Measurements from ENCODE around the gene C11orf98. TPM values are rescaled to one million over a fixed set of nuclear protein-coding genes. Genes with fewer than 3 reads are reported as not detected.
"Not testable (repeated sequence)": the region's sequence is repeated elsewhere in the genome, so short reads cannot be mapped to it uniquely, and the experiment has no call there.

Gene C11orf98
- total and polyA plus RNA-seq, 2 donors (not counting 1 experiment from before 2014, with no cell fraction given): 33.4 to 38.2 TPM

DNA sequence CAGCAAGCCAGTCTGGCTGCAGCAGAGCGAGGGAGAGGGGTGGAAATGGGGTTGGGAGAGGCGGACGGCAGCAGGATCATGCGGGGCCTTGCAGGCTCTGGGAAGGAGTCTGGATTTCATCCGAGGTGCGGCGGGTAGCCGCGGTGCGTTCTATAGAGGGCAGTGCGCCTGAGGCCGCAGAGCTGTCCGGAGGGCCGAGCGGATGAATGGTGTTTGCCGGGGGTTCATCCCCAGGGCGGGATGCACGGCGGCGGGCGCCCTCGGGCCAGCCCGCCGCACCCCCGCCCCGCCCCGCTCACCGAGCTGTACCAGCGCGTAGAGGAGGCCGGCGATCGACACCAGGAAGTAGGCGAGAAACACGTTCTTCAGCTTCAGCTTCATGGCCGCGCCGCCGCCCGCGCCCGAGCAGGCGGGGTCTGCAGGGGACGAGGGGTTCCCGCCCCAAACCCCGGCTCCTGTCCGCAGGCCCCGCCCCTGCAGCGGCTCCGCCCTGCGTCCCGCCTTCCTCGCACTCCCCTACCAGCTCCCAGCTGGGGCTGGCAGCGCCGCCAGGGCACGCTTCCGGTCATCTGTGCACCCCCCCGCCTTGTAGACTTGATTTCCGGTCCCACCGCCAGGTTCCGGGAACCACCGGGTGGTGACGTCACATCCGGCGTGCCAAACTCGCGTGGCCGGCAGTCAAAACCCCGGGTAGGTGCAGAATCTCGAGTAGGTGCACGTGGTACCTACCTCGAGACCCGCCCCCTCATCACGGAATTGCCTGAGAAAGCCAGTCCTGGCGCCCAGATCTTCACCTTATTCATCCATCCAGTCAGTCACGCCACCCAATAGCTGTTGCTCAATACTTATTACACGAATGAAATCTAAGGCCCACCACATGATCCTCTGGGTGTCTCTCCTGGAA, 43.2 kb downstream of the C11orf98 start, which contains the start of gene B3GAT3:
TSS of gene B3GAT3 (minus strand) at position 420 of the 904 bp plus-strand sequence. CDS start at position 381, 39 bp downstream.
- Histone ChIP-seq H3K9ac (ENCODE audit: insufficient read depth, low read length) (peak within 1 kb of the TSS; percentile 64), H3K4me2 (ENCODE audit: extremely low read depth, insufficient read depth, low read length) (peak within 1 kb of the TSS; percentile 98), H3K27ac (ENCODE audit: insufficient read depth, low read length) (peak within 1 kb of the TSS; percentile 70), H3K36me3 (ENCODE audit: control insufficient read depth, insufficient read depth, low read length) (peaks cover 7% of the 10 kb centered on the region), H3K4me3 (replicated peaks in 1 of 4; ENCODE audit: control extremely low read depth in 1 of 4, insufficient read depth in 1 of 4, low read depth in 3 of 4, low read length in 4 of 4) (peak within 1 kb of the TSS; percentile 84 to 95 (median 86)), H3K27me3 (ENCODE audit: control insufficient read depth, insufficient read depth, low read length) (no peaks in the 10 kb centered on the region), H3K79me2 (ENCODE audit: control insufficient read depth, insufficient read depth, low read length) (peaks cover 4% of the 10 kb centered on the region), H2AFZ (ENCODE audit: low read length) (peak within 1 kb of the TSS; percentile 25), H4K20me1 (ENCODE audit: control insufficient read depth, extremely low read depth, insufficient read depth, low read length) (no peaks in the 10 kb centered on the region), H3K9me3 (ENCODE audit: control insufficient read depth, insufficient read depth, low read depth, low read length) (no peaks in the 10 kb centered on the region), H3K4me1 (ENCODE audit: control insufficient read depth, extremely low read depth, insufficient read depth, low read length) (peaks cover 4% of the 10 kb centered on the region)
- peak; percentile 98 to 99 for DNase-seq (ENCODE audit: low read depth in 2 of 2)
- no peak for TF ChIP-seq EZH2 (IDR thresholded peaks at IDR 0.05; ENCODE audit: low read length, missing control alignments)
- TF ChIP-seq, protein P1, sequence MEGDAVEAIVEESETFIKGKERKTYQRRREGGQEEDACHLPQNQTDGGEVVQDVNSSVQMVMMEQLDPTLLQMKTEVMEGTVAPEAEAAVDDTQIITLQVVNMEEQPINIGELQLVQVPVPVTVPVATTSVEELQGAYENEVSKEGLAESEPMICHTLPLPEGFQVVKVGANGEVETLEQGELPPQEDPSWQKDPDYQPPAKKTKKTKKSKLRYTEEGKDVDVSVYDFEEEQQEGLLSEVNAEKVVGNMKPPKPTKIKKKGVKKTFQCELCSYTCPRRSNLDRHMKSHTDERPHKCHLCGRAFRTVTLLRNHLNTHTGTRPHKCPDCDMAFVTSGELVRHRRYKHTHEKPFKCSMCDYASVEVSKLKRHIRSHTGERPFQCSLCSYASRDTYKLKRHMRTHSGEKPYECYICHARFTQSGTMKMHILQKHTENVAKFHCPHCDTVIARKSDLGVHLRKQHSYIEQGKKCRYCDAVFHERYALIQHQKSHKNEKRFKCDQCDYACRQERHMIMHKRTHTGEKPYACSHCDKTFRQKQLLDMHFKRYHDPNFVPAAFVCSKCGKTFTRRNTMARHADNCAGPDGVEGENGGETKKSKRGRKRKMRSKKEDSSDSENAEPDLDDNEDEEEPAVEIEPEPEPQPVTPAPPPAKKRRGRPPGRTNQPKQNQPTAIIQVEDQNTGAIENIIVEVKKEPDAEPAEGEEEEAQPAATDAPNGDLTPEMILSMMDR (conservative IDR thresholded peaks at IDR 0.05 in 1 of 2, IDR thresholded peaks at IDR 0.05 in 1 of 2; ENCODE audit: low read depth in 1 of 2, low read length in 2 of 2): no peak

DNA sequence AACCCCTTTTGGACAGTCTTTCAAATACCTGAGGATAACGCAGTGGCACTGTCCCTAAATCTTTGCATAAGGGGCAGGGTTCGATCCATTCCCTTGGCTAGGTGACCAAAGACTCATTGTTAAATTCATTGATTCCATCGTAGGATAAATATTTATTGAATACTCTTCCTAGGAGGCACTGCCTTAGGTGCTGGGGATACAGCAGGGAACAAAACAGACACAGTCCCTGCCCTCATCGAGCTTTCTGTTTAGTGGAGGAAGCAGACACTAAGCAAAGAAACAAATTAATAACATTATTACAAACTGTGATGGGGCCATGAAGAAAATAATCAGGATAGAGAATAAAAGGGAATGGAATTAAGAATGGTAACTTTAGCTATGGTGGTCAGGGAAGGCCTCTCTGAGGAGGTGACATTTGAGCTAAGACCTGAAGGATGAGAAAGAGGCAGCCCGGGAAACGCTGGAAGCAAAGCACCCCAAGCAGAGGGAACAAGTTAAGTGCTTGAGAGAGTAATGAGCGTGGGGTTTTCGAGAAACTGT, 43.9 kb downstream of the C11orf98 start:
- Histone ChIP-seq H3K4me1 (ENCODE audit: control insufficient read depth, extremely low read depth, insufficient read depth, low read length) (peaks cover 4% of the 10 kb centered on the region), H3K27me3 (ENCODE audit: control insufficient read depth, insufficient read depth, low read length) (no peaks in the 10 kb centered on the region), H3K79me2 (ENCODE audit: control insufficient read depth, insufficient read depth, low read length) (peaks cover 4% of the 10 kb centered on the region), H4K20me1 (ENCODE audit: control insufficient read depth, extremely low read depth, insufficient read depth, low read length) (no peaks in the 10 kb centered on the region), H3K36me3 (ENCODE audit: control insufficient read depth, insufficient read depth, low read length) (peaks cover 8% of the 10 kb centered on the region), H3K9ac (ENCODE audit: insufficient read depth, low read length) (peak overlapping the region; percentile 64), H2AFZ (ENCODE audit: low read length) (peak overlapping the region; percentile 25), H3K9me3 (ENCODE audit: control insufficient read depth, insufficient read depth, low read depth, low read length) (no peaks in the 10 kb centered on the region), H3K4me2 (ENCODE audit: extremely low read depth, insufficient read depth, low read length) (peak overlapping the region; percentile 98), H3K4me3 (replicated peaks in 1 of 4; ENCODE audit: control extremely low read depth in 1 of 4, insufficient read depth in 1 of 4, low read depth in 3 of 4, low read length in 4 of 4) (peak overlapping the region; percentile 84 to 95 (median 86)), H3K27ac (ENCODE audit: insufficient read depth, low read length) (peak overlapping the region; percentile 70)
- TF ChIP-seq, protein P1 (conservative IDR thresholded peaks at IDR 0.05 in 1 of 2, IDR thresholded peaks at IDR 0.05 in 1 of 2; ENCODE audit: low read depth in 1 of 2, low read length in 2 of 2): no peak
- no peak for TF ChIP-seq EZH2 (IDR thresholded peaks at IDR 0.05; ENCODE audit: low read length, missing control alignments)
- no peak for DNase-seq (ENCODE audit: low read depth in 2 of 2)

DNA sequence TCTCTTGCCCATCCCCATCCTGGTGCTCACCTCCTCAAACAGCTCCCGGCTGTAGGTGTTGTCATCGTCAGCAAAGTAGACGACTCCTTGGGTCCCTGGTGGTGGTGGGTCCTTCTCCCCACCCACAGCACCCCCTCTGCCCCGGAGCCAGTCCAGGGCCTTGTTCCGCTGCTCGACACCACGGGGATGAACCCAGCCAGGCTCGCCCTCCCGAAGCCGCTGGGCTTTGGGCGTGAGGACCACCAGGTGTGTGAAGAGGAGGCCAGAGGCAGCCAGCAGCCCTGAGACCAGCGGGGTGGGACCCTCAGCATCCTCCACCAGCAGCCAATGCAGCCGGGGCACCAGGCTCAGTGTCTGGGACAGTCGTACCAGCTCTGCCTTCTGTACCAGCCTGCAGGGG, 48.1 kb downstream of the C11orf98 start:
- H3K27ac ChIP-seq (ENCODE audit: insufficient read depth, low read length); H3K27me3 ChIP-seq (ENCODE audit: control insufficient read depth, insufficient read depth, low read length); H3K36me3 ChIP-seq (ENCODE audit: control insufficient read depth, insufficient read depth, low read length); H3K9me3 ChIP-seq (ENCODE audit: control insufficient read depth, insufficient read depth, low read depth, low read length); H3K4me3 ChIP-seq (replicated peaks in 1 of 4; ENCODE audit: control extremely low read depth in 1 of 4, insufficient read depth in 1 of 4, low read depth in 3 of 4, low read length in 4 of 4); H2AFZ ChIP-seq (ENCODE audit: low read length); H3K4me1 ChIP-seq (ENCODE audit: control insufficient read depth, extremely low read depth, insufficient read depth, low read length); DNase-seq (ENCODE audit: low read depth in 2 of 2); H3K4me2 ChIP-seq (ENCODE audit: extremely low read depth, insufficient read depth, low read length); H3K9ac ChIP-seq (ENCODE audit: insufficient read depth, low read length); H3K79me2 ChIP-seq (ENCODE audit: control insufficient read depth, insufficient read depth, low read length); H4K20me1 ChIP-seq (ENCODE audit: control insufficient read depth, extremely low read depth, insufficient read depth, low read length): not testable (repeated sequence)
